HTR-8/SVneo (cell line): ENCODE measurements around the gene ADAT3.
"Not testable (repeated sequence)": the region's sequence is repeated elsewhere in the genome, so short reads cannot be mapped to it uniquely, and the experiment has no call there.

Source experiments
- DNase-seq: peaks from one replicate; pipeline ENCODE4 v3.0.0; 2011; ENCODE audit warnings: low spot score, mixed read lengths; ENCODE audit not compliant: insufficient read length
- FAIRE-seq: peaks from 2 replicates; lab custom pipeline; 2011; peaks lifted over from hg19 to GRCh38; lab: Jason Lieb, UNC

ADAT3 gene

GRCh38 chr19:1881393-1882088 lies 23.7 kb upstream of the ADAT3 start:
- not testable (repeated sequence) for DNase-seq, FAIRE-seq

GRCh38 chr19:1882089-1882785 lies 23.0 kb upstream of the ADAT3 start:
- FAIRE-seq (no peak), DNase-seq (no peak)

DNA sequence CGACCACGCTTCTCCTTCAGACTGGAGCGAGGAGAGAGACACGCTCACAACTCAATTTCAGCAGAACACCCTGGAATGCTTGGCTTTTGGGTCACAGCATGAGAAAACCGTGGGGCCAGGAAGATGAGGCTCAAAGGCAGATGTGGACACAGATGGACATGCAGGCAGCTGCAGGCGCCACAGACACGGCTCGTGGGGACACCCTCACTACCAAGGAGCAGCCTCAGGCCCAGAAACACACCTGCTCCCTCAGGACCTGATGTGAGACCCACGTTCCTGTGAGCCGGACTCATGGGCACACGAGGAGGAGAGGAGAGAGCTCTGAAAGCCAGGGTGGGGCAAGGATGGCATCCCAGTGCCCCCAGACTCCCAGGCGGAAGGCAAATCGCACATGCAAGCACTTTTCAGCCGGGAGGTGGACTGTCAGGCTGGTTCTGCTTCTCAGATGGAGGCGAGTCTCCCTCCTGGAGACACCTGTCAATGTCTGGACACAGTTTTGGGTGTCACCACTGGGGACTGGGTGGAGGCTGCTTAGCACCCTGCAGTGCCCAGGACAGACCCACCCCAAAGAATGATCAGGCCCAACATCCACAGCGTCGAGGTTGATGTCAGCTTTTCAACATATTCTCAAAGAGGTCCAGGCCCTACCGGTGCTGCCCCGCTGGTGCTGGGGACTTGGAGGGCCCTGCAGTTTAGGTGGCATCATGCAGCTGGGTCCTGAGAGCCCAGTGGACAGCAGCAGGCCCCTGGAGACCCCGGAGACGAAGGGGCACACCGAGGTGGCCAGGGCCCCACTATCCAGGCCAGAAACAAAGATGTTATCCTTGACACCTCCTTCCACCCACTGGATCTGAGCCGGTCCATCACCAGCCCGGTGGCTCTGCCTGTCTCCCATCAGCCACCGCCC lies 22.2 kb upstream of the ADAT3 start:
- no peak for DNase-seq
- no peak for FAIRE-seq

GRCh38 chr19:1883784-1884183 lies 21.4 kb upstream of the ADAT3 start:
- FAIRE-seq (no peak), DNase-seq (no peak)

- FAIRE-seq (no peak), DNase-seq (no peak)
Measured at GRCh38 chr19:1884291-1884718, 20.9 kb upstream of the ADAT3 start.

DNA sequence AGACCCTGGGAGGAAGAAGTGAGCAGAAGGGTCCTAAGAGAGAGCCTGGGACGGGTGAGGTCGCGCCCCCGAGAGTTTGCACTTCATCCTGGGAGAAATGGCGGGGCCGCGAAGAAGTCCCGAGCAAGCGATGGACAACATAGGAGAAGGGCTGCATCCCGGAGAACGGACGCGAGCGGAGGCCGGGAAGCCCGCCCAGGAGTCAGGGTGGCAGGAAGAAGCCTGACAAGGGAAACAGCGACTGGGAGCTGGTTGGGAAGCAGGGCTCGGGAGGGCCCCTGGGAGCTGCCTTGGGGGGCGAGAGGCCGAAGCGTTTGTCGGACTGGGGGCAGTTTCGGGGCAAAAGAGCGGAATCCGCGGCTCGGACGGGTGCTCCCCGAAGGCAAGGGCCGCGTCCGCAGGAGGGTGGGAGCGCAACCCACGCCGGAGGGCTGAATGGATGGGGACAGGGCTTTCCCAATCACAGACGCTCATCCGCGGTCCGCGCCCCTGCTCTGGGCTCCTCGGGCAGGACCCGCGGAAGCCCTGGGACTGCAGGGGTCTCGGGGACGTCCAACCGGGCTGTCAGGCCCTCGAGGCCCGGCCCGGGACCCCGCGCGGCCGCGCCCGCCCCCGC lies 20.4 kb upstream of the ADAT3 start:
- FAIRE-seq: no peak

DNA sequence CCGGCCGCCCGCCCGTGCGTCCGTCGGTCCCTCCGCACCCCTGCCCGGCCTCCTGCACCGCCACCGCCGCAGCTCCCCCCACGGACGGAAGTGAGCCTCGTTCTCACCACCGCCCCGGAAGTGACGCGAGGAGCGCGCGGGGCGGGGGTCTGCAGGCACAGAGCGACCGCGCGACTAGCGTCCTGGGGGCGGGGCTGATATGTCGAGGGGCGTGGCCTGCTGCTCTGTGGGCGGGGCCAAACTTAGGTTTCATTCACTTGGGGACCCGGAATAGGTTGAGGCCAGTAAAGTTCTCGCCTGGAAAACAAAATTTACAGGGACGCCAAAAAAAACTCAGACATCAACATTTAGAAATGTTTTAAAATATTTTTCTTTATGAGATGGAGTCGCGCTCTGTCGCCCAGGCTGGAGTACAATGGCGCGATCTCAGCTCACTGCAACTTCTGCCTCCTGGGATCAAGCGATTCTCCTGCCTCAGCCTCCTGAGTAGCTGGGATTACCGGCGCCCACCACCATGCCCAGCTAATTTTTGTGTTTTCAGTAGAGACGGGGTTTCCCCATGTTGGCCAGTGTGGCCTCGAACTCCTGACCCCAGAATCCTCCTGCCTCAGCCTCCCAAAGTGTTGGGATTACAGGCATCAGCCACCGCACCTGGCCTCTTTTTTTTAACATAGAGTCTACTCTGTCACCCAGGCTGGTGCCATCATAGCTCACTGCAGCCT lies 19.6 kb upstream of the ADAT3 start, which contains the start of gene ABHD17A:
TSS of gene ABHD17A (minus strand) at position 99 of the 722 bp plus-strand sequence. CDS start 3,930 bp downstream, outside the sequence.
- DNase-seq (peak; percentile 84), FAIRE-seq (peak; percentile 90)

More for the DNA sequence above, 20.4 kb upstream of the ADAT3 start:
- DNase-seq: no peak

- DNase-seq: not testable (repeated sequence)
Measured at GRCh38 chr19:1886360-1886759, 18.8 kb upstream of the ADAT3 start.

GRCh38 chr19:1888385-1888784 lies 16.8 kb upstream of the ADAT3 start:
- FAIRE-seq (no peak), DNase-seq (no peak)

More at GRCh38 chr19:1886360-1886759, 18.8 kb upstream of the ADAT3 start:
- FAIRE-seq: not testable (repeated sequence)

DNA sequence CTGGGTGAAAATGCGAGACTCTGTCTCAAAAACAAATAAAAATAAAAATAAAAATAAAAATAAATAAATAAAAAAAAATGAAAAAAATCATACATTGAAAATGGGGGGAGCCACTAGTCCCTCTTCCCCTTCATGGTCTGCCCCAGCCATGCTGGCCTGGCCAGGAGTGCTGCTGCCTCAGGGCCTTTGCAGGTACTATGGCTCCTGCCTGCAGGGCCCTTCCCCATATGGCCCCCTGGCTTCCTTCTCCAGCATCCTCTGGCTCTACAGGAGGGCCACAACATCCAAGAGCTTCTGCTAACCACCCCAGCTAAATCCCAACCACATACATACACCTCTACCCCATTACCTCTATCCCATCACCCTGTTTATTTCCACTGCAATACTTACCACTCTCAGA lies 15.3 kb upstream of the ADAT3 start:
- no peak for FAIRE-seq

GRCh38 chr19:1893791-1894190 lies 11.4 kb upstream of the ADAT3 start:
- DNase-seq (no peak), FAIRE-seq (no peak)

More for the DNA sequence above, 15.3 kb upstream of the ADAT3 start:
- DNase-seq: no peak

GRCh38 chr19:1896508-1896907 lies 8.7 kb upstream of the ADAT3 start:
- FAIRE-seq (no peak), DNase-seq (no peak)

DNA sequence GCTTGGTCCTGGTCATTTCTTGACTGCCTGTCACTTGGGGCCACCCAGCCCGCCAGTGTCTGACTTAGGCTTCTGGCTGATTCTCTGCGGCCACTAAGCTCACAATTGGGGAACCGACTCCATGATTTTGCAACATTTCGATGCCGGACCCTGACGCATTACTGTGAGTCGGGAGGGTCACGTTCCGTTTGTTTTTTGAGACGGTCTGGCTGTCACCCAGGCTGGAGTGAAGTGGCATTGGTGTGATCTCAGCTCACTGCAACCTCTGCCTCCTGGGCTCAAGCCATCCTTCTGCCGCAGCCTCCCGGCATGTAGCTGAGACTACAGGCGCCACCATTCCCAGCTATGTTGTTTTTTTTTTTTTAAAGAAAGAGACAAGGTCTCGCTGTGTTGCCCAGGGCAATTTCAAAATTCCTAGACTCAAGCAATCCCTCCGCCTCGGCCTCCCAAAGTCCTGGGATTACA lies 3.2 kb upstream of the ADAT3 start:
- DNase-seq: no peak
- no peak for FAIRE-seq

DNA sequence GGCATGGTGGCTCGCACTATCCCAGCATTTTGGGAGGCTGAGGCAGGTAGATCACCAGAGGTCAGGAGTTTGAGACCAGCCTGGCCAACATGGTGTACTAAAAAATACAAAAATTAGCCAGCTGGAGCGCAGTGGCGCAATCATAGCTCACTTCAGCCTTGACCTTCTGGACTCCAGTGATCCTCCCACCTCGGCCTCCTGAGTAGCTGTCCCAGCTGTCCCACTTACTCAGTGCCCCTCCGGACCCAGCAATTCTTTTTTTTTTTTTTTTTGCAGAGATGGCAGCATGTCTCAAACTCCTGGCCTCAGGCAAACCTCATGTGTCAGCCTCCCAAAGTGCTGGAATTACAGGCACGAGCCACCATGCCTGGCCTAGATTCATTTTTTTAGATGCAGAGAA lies 2.3 kb upstream of the ADAT3 start:
- DNase-seq (no peak), FAIRE-seq (no peak)

GRCh38 chr19:1904860-1905109 lies 414 bp upstream of the ADAT3 start:
- FAIRE-seq: no peak
- no peak for DNase-seq

GRCh38 chr19:1905863-1906375 lies 720 bp downstream of the ADAT3 start:
- FAIRE-seq (no peak), DNase-seq (no peak)

GRCh38 chr19:1906985-1907562 lies 1.9 kb downstream of the ADAT3 start:
- no peak for DNase-seq
- FAIRE-seq: no peak

DNA sequence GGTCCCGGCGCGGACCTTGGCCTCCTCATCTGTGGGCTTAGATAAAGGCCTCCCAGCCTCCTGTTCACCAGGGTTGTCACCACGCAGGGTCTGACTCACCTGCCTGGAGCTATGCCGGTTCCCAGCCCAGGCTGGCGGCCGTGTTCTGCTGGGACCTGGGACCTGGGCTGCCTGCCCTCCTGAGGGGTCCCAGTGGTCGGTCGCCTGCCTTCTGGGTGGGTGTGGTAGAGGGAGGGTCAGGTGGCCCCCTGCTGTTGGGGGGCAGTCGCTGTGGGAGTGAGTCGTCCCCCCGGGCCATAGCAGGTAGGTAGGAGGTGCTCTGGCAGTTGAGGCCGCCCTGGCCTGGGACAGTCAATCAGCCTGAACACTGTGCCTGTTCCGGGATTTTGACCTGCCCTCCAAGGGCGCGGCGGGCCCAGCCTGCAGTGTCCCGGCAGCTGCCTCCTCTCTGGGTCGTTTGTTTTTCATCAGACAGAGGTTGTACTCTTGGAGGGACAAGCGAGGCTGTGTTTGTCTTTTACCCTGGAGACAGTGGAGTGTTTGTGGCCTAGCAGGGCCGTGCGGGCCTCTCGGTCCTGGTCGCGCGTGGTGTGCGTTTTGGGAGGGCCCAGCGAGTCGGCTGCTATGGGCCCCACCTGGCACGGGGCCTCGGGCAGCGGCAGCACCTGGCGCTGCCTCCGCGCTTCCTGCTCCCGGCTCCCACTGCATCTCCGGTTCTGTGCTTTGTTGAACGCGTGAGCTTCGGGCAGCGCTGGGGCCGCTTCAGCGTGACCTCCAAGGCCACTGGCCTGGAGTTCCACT lies 2.6 kb downstream of the ADAT3 start:
- no peak for DNase-seq
- no peak for FAIRE-seq
